Neuron (in vitro differentiated cells): ENCODE data around the gene CAV1.

ENCODE experiments used
- H2AFZ ChIP-seq: one replicate; pipeline ENCODE4 v1.6.1; 2013; ENCODE audit warnings: low read depth, mild to moderate bottlenecking, inconsistent platforms, low read length, moderate library complexity
- H3K27me3 ChIP-seq: one replicate; pipeline ENCODE4 v1.6.1; 2013; ENCODE audit warnings: low read length; ENCODE audit not compliant: insufficient read depth
- H3K36me3 ChIP-seq: one replicate; pipeline ENCODE4 v1.6.1; 2013; ENCODE audit warnings: low read length; ENCODE audit not compliant: insufficient read depth
- H3K4me1 ChIP-seq: one replicate; pipeline ENCODE4 v1.6.1; 2013; ENCODE audit warnings: low read length; ENCODE audit not compliant: insufficient read depth
- H3K4me3 ChIP-seq: 2 replicates; pipeline ENCODE4 v1.5.1; 2013; ENCODE audit warnings: mild to moderate bottlenecking, low read length, moderate library complexity
- H3K9me3 ChIP-seq: one replicate; pipeline ENCODE4 v1.6.1; 2013; ENCODE audit warnings: low read length

Gene CAV1

DNA sequence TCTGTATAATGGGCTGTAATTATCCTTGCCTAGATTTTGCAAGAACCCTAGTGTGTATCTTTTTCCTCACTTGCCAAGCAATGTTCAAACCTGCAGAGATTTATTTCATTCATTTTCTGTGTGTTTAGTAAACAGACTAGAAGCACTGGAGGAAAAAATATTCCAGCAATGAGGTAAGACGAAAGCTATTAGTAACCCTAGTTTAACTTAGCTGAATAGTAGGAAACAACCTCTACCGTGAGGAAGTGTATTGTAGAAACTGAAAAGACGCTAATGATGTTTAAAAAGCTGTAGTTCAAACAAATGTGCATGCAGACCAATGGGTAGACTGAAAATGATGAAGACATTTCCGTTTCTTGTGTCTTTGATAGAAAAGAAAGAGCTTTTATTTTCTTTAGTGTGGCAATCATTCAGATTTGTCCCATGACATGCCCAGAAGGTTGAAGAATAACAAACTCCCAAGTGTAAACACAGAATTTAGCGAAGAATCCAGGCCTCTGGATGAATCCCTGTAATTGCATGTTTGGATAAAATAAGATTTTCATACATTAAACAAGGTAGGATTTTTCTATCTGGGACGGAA, 20.7 kb downstream of the CAV1 start:
- Histone ChIP-seq H2AFZ (no peak overlapping the region), H3K27me3 (no peaks in the 10 kb centered on the region), H3K4me3 (no peak overlapping the region), H3K9me3 (no peaks in the 10 kb centered on the region), H3K4me1 (peaks cover 6% of the 10 kb centered on the region), H3K36me3 (no peaks in the 10 kb centered on the region)

GRCh38 chr7:116546054-116546453, 21.2 kb downstream of the CAV1 start:
- no peaks in the 10 kb centered on the region for H3K27me3 ChIP-seq
- H3K36me3 ChIP-seq = no peaks in the 10 kb centered on the region
- H2AFZ ChIP-seq = no peak overlapping the region
- H3K4me3 ChIP-seq = no peak overlapping the region
- H3K9me3 ChIP-seq = no peaks in the 10 kb centered on the region
- H3K4me1 ChIP-seq = peaks cover 6% of the 10 kb centered on the region

DNA sequence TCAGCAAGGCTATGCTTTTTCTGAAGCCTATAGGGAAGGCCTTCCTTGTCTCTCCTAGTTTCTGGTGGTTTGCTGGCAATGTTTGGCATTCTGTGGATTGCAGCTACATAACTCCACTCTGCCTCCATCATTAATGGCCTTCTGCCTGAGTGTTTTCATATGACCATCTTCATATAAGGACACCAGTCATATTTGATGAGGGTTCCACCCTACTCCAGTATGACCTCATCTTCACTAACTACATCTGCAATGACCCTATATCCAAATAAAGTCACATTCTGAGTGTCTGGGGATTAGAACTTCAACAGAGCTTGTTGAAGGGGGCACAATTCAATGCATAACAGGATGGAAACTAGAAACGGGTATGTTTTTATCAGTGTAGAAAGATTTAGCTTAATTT, 22.1 kb downstream of the CAV1 start:
- H3K4me1 ChIP-seq = peaks cover 4% of the 10 kb centered on the region
- H3K36me3 ChIP-seq = no peaks in the 10 kb centered on the region
- no peaks in the 10 kb centered on the region for H3K9me3 ChIP-seq
- H3K4me3 ChIP-seq = no peak overlapping the region
- no peak overlapping the region for H2AFZ ChIP-seq
- no peaks in the 10 kb centered on the region for H3K27me3 ChIP-seq

DNA sequence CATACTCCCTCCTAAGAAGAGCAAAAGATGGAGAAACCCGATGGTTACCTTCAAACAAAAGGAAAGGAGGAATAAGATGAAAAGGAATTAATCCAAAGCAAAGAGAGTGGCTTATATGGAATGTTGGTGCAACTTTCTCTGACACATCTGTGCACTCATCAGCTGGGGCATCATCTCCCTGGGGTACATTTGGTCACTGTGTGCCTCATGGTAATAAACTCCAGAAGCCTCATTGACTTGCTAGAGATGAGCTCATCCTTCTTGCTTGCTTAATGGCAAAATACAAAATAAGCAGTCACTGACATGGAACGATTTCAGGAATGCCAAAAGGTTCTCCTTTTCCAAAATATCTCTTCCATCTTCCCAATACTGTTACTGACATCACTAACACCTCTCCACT, 22.5 kb downstream of the CAV1 start:
- H3K27me3 ChIP-seq = no peaks in the 10 kb centered on the region
- peaks cover under 1% of the 10 kb centered on the region for H3K4me1 ChIP-seq
- no peak overlapping the region for H3K4me3 ChIP-seq
- no peak overlapping the region for H2AFZ ChIP-seq
- no peaks in the 10 kb centered on the region for H3K36me3 ChIP-seq
- no peaks in the 10 kb centered on the region for H3K9me3 ChIP-seq

DNA sequence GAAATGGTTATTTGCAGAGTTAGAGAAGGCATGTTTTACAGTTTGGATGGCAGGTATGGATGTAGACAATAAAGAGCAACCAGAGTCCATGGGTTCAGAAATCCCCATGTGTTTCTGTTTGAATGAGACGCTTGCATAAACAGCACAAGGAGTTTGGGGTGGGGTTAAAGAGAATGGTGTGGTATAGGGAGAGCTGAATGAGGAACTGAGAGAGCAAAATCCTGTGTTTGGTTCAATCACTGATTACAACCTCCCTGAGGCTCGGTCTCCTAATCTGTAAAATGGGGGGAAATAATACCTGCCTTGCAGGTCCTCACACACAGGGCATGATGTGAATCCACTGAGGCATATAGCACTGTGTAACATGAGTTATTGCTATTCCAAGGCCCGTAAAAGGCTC, 23.7 kb downstream of the CAV1 start:
- H3K9me3 ChIP-seq = no peaks in the 10 kb centered on the region
- H3K36me3 ChIP-seq = no peaks in the 10 kb centered on the region
- H3K27me3 ChIP-seq = no peaks in the 10 kb centered on the region
- H2AFZ ChIP-seq = no peak overlapping the region
- no peak overlapping the region for H3K4me3 ChIP-seq
- H3K4me1 ChIP-seq = no peaks in the 10 kb centered on the region

DNA sequence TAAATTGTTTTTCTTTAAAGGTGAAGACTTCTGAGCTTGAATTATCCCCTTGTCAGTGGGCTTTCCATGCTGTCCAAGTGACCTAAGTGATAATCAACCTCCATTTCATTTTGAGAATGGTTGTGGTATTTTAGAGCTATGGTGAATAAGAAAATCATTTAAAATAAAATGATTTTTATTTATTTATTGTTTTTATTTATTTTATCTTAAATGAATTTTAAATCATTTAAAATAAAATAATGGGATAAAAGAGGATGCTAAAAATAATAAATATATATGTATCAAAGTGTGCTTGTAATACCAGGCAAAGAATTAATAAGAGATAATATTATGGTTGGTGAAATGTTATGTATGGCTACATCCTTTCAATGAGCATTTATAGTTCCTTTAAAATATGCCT, 24.5 kb downstream of the CAV1 start:
- Histone ChIP-seq H3K9me3 (no peaks in the 10 kb centered on the region), H2AFZ (no peak overlapping the region), H3K4me1 (no peaks in the 10 kb centered on the region), H3K4me3 (no peak overlapping the region), H3K27me3 (no peaks in the 10 kb centered on the region), H3K36me3 (no peaks in the 10 kb centered on the region)

DNA sequence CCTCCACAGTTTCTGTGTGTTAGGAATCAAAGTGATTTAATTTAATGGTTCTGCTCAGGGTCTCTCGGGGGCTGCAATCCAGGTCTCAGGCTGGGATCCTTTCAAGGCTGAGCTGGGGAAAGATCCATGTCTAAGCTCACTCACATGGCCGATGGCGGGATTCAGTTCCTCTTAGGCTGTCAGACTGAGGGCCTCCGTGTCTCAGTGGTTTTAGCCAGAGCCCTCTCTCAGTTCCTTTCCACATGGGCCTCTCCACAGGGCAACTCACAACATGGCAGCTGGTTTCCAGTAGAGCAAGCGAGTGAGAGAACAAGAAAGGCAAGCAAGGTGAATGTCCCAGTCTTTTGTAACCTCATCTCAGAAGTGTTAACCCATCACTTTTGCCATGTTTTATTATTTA, 26.9 kb downstream of the CAV1 start:
- H3K4me3 ChIP-seq = no peak overlapping the region
- no peak overlapping the region for H2AFZ ChIP-seq
- no peaks in the 10 kb centered on the region for H3K9me3 ChIP-seq
- no peaks in the 10 kb centered on the region for H3K4me1 ChIP-seq
- no peaks in the 10 kb centered on the region for H3K27me3 ChIP-seq
- no peaks in the 10 kb centered on the region for H3K36me3 ChIP-seq

DNA sequence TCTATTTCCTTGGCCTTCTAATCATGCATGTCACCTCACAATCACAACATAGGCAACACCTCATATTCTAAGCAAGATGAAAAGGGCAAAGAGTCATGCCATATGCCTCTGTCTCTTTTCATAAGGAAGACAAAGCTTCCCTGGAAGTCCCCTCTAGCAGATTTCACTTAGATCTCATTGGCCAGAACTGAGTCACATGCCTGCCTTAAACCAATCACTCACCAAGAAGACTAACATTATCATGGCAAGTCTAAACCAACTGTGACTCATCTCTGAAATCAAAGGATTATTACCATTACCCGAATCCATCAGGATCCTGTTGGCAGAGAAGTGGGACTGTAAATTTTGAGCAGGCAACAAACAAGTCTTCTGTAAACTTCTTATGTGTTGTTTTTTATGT, 27.8 kb downstream of the CAV1 start:
- Histone ChIP-seq H3K27me3 (no peaks in the 10 kb centered on the region), H3K36me3 (no peaks in the 10 kb centered on the region), H3K4me3 (no peak overlapping the region), H3K4me1 (no peaks in the 10 kb centered on the region), H3K9me3 (no peaks in the 10 kb centered on the region), H2AFZ (no peak overlapping the region)

- H3K4me1 ChIP-seq = no peaks in the 10 kb centered on the region
- H3K36me3 ChIP-seq = no peaks in the 10 kb centered on the region
- H3K4me3 ChIP-seq = no peak overlapping the region
These were observed 28.5 kb downstream of the CAV1 start for GRCh38 chr7:116553168-116553964.

DNA sequence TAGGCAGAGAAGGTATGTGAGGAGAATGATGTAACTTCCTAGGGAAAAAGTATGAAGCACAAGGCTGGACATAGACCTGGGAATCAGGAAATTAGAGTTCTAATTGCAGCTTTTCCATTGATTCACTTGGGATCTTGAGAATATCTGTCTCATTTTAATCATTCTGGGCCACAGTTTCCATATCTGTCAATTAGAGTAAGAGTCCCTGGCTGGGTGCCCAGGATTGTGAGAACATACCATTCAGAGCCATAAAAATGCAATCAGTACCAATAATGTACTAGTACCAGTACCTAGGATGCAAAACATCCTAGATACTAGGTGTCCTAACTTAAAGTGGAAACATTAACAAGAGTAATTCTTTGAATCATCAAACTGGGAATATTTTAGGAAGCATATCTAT, 29.6 kb downstream of the CAV1 start:
- Histone ChIP-seq H2AFZ (no peak overlapping the region), H3K9me3 (no peaks in the 10 kb centered on the region), H3K27me3 (no peaks in the 10 kb centered on the region), H3K4me1 (no peaks in the 10 kb centered on the region), H3K36me3 (no peaks in the 10 kb centered on the region), H3K4me3 (no peak overlapping the region)

More at GRCh38 chr7:116553168-116553964, 28.5 kb downstream of the CAV1 start:
- Histone ChIP-seq H2AFZ (no peak overlapping the region), H3K27me3 (no peaks in the 10 kb centered on the region), H3K9me3 (no peaks in the 10 kb centered on the region)

DNA sequence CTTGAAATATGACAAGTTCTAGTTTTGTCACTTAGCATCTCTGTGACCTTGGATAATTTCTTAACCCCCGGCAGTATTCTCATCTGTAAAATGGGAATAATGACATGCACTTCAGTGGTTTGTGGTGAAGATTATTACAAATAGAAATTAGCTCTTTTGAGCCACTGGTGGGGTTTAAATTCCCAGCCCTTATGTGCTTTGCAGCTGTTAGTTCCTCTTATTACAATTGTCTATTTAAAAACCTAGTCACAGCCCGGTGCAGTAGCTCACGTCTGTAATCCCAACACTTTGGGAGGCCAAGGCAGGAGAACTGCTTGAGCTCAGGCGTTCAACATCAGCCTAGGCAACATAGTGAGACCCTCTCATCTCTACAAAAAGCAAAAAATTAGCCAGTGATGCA, 30.1 kb downstream of the CAV1 start:
- Histone ChIP-seq H3K4me3 (no peak overlapping the region), H3K36me3 (no peaks in the 10 kb centered on the region), H3K27me3 (no peaks in the 10 kb centered on the region), H2AFZ (no peak overlapping the region), H3K4me1 (no peaks in the 10 kb centered on the region), H3K9me3 (no peaks in the 10 kb centered on the region)

DNA sequence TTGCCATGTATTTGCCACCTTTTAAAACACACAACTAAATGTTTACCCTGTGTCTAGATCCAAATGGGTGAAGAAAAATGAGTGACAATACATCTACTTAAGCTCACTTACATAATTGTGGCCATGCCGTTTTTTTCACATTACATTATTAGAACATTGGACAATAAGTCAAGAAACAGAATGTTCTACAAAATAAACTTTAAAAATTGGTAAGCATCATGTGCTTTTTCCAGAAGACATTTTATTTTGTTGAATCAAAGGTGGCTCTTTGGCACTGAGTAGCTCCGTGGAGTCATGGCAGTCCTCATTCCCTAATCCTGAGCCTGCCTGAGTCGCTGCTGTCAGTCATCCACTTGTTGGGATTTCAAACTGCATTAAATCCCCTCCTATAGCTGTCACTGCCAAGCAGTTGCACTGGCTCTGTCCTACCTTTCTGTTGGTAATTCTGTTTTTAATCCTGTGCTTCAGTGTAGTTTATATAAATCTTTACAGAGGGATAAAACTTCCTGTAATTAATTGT, 32.3 kb downstream of the CAV1 start:
- no peaks in the 10 kb centered on the region for H3K9me3 ChIP-seq
- peaks cover 4% of the 10 kb centered on the region for H3K4me1 ChIP-seq
- H3K27me3 ChIP-seq = no peaks in the 10 kb centered on the region
- H2AFZ ChIP-seq = no peak overlapping the region
- H3K36me3 ChIP-seq = no peaks in the 10 kb centered on the region
- no peak overlapping the region for H3K4me3 ChIP-seq

- Histone ChIP-seq H3K4me1 (peaks cover 4% of the 10 kb centered on the region), H3K9me3 (no peaks in the 10 kb centered on the region), H2AFZ (no peak overlapping the region), H3K36me3 (no peaks in the 10 kb centered on the region), H3K4me3 (no peak overlapping the region), H3K27me3 (no peaks in the 10 kb centered on the region)
These were observed 33.1 kb downstream of the CAV1 start for GRCh38 chr7:116557901-116558300.
